Osteocyte (in vitro differentiated cells): ENCODE results near the gene BRWD1. TPM values are rescaled to one million over a fixed set of nuclear protein-coding genes. Genes with fewer than 3 reads are reported as not detected.
A peak's percentile ranks its signal among the peaks of the same experiment; 100 is the strongest.

Experiments used
- DNase-seq: peaks from one replicate; pipeline ENCODE4 v3.0.0; 2021; ENCODE audit warnings: mixed read lengths; ENCODE audit not compliant: unreplicated experiment; ENCODE audit errors: extremely low spot score
- H3K27ac Mint-ChIP-seq: one replicate; pipeline ENCODE4 v1.8.0; 2021; ENCODE audit warnings: mild to moderate bottlenecking, mixed read lengths; ENCODE audit not compliant: unreplicated experiment
- H3K27me3 Mint-ChIP-seq: one replicate; pipeline ENCODE4 v1.8.0; 2021; ENCODE audit warnings: mixed read lengths; ENCODE audit not compliant: unreplicated experiment
- H3K36me3 Mint-ChIP-seq: one replicate; pipeline ENCODE4 v1.8.0; 2021; ENCODE audit warnings: mixed read lengths; ENCODE audit not compliant: unreplicated experiment
- H3K4me1 Mint-ChIP-seq: one replicate; pipeline ENCODE4 v1.8.0; 2021; ENCODE audit warnings: mixed read lengths; ENCODE audit not compliant: unreplicated experiment
- H3K4me3 Mint-ChIP-seq: one replicate; pipeline ENCODE4 v1.8.0; 2021; ENCODE audit warnings: mild to moderate bottlenecking, moderate library complexity, mixed read lengths; ENCODE audit not compliant: unreplicated experiment
- H3K9me3 Mint-ChIP-seq: one replicate; pipeline ENCODE4 v1.8.0; 2021; ENCODE audit warnings: mixed read lengths; ENCODE audit not compliant: unreplicated experiment
- total RNA-seq: library from RNA; stranded (reverse); gene quantifications from 2 replicates; pipeline ENCODE4 v1.2.1, GENCODE V29; 2021
- TF ChIP-seq, protein P1 (sequence below): fragments of 200-600 bp; sonication (generic); IDR thresholded peaks from 2 replicates; pipeline ENCODE4 v1.5.0; 2021; ENCODE audit warnings: antibody characterized with exemption, mild to moderate bottlenecking, moderate library complexity

BRWD1 gene
- total RNA-seq, 1 donor from 2014 or later = 40.8 TPM

DNA sequence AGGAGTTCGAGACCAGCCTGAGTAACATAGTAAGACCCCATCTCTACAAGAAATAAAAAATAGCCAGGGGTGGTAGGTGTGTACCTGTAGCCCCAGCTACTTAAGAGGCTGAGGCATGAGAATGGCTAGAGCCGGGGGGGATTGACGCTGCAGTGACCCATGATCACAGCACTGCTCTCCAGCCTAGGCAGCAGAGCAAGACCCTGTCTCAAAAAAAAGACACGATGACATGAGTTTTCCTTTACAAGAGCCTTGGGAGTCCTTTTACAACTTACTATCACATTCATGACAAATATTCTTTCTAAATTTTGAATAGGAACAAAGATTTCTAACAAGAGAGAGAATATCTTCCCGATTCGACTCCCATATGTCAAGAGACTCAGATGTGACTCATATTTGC, 3.3 kb upstream of the BRWD1 start:
- peaks cover 3% of the 10 kb centered on the region for H3K36me3 Mint-ChIP-seq
- no peaks in the 10 kb centered on the region for H3K9me3 Mint-ChIP-seq
- peak overlapping the region; percentile 34 for H3K27ac Mint-ChIP-seq

DNA sequence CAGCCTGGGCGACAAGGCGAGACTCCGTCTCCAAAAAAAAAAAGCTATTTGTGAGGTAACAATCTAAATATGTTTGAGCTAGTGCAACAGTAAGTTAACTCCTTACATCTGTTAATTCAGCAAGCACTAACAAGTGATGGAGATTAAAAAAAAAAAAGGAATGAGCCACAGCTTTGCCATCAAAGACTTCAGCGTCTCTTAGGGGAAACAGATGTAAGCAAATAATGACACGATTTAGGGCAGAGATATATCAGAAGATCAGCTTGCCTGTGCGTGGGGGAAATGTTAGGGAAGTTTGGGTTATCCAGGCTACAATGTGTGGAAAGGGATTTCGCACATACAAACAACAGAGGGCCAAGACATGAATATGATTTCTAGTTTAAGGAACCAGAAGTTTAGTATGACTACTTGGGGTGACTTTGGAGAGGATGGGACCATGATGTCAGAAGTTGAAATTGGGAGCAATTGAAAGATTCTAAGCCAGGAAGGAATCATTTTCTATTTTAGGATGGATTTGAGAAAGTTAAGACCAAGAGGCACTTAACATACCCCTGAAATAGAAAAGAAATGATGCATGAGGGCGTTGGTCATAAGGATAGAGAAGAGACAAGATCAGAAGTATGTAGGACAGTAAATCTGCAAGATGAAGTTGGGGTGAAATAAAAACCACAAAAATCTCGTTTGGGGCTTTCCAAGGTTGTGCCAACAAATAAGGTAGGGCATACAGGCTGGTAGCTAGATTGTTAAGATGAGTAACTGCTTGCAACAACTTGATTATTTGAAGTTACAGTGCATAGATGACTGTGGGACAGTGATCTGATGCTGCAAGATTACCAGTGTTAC, 2.4 kb upstream of the BRWD1 start:
- no peak overlapping the region for H3K27ac Mint-ChIP-seq
- H3K4me3 Mint-ChIP-seq = no peak overlapping the region
- DNase-seq = peak; percentile 2

More for the DNA sequence above, 3.3 kb upstream of the BRWD1 start:
- H3K4me3 Mint-ChIP-seq = no peak overlapping the region
- peak; percentile 34 for DNase-seq
- no peaks in the 10 kb centered on the region for H3K27me3 Mint-ChIP-seq
- TF ChIP-seq, protein P1, sequence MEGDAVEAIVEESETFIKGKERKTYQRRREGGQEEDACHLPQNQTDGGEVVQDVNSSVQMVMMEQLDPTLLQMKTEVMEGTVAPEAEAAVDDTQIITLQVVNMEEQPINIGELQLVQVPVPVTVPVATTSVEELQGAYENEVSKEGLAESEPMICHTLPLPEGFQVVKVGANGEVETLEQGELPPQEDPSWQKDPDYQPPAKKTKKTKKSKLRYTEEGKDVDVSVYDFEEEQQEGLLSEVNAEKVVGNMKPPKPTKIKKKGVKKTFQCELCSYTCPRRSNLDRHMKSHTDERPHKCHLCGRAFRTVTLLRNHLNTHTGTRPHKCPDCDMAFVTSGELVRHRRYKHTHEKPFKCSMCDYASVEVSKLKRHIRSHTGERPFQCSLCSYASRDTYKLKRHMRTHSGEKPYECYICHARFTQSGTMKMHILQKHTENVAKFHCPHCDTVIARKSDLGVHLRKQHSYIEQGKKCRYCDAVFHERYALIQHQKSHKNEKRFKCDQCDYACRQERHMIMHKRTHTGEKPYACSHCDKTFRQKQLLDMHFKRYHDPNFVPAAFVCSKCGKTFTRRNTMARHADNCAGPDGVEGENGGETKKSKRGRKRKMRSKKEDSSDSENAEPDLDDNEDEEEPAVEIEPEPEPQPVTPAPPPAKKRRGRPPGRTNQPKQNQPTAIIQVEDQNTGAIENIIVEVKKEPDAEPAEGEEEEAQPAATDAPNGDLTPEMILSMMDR = no peak
- H3K4me1 Mint-ChIP-seq = peaks cover 27% of the 10 kb centered on the region

DNA sequence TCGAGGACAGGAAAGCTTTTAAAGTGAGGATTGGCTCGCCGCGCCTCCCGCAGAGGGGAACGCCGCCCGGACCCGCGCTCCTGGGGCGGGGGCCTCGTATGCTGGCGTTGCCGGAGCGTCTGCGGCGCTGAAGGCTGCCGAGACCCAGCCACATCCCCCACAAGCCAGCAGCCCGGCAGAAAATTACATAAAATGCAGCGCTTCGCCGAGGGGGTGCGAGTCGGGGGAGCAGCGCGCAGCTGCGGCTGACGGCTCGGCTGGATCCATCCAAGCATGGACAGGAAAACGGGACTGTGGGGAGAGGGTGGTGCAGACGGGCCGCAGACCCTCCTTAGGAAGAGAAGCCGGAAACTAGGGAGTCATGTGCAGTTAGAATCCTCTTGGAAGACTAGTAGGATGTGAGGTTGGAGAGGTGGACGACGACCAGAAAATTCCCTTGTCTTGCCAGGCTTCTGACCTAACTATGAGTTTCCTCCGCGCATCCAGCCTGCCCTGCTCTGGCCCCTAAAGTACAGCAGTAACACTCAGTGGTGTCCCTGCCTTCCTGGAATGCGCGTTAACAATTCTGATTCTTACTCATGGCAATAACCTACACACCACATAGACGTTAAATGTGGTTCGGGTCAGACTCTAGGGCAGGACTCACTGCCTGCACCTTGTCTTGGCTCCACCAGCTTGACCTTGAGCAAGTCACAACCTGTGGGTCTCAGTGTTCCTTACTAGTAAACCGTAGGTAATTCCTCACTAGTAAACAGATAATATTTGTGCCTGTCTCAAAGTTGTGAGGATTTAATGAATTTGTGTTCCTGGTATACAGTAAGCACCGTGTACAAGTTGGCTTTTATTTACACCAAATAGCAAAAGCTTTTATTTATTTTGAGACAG, 953 bp upstream of the BRWD1 start:
- TF ChIP-seq, protein P1 = no peak
- no peaks in the 10 kb centered on the region for H3K27me3 Mint-ChIP-seq

More for the DNA sequence above, 2.4 kb upstream of the BRWD1 start:
- TF ChIP-seq, protein P1 = no peak
- H3K27me3 Mint-ChIP-seq = no peaks in the 10 kb centered on the region
- H3K36me3 Mint-ChIP-seq = peaks cover 9% of the 10 kb centered on the region
- peaks cover 30% of the 10 kb centered on the region for H3K4me1 Mint-ChIP-seq
- no peaks in the 10 kb centered on the region for H3K9me3 Mint-ChIP-seq

DNA sequence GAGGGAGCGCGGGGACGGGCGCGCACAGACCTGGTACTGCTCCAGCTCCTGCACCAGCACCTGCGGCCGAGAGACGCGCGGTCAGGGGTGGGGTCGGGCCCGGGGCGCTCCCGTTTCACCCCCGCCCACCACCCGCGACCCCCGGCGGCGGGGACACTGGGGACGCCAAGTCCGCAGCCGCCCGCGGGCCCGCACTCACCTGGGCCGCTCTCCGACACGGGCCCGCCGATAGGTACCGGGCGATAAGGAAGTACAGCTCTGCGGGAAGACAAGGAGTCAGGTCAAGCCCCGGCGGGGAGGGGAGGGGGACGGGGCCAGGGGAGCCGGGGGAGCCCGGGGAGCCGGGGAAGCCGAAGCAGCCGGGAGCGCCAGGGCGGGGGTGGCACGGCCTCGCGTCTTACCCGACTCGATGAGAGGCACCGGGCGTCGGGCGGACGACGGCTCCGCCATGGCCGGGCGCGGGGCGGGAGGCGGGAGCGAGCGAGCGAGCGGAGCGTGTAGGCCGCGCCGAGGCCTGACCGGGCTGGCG, 326 bp downstream of the BRWD1 start:
- H3K9me3 Mint-ChIP-seq = no peaks in the 10 kb centered on the region
- TF ChIP-seq, protein P1 = no peak
- no peak overlapping the region for H3K27ac Mint-ChIP-seq
- peak; percentile 87 for DNase-seq
- peak overlapping the region; percentile 93 for H3K4me3 Mint-ChIP-seq
- H3K27me3 Mint-ChIP-seq = no peaks in the 10 kb centered on the region
- H3K4me1 Mint-ChIP-seq = peaks cover 34% of the 10 kb centered on the region
- peaks cover 20% of the 10 kb centered on the region for H3K36me3 Mint-ChIP-seq

More for the DNA sequence above, 953 bp upstream of the BRWD1 start:
- Mint-ChIP-seq H3K4me3 (peak overlapping the region; percentile 93), H3K36me3 (peaks cover 15% of the 10 kb centered on the region), H3K9me3 (no peaks in the 10 kb centered on the region), H3K27ac (peak overlapping the region; percentile 91), H3K4me1 (peaks cover 33% of the 10 kb centered on the region)
- DNase-seq = no peak
